Measurements from ENCODE around the gene UGT1A10.

GRCh38 chr2:233801357-233802131 is 165.3 kb downstream of the UGT1A10 start:
- TF ChIP-seq CTCF (conservative IDR thresholded peaks at IDR 0.05; ENCODE audit: low read length) (no peak), EZH2phosphoT487 (IDR thresholded peaks at IDR 0.05; ENCODE audit: borderline replicate concordance) (no peak)

Data from Loucy (cell line).